ENCODE measurements around the gene PDLIM4. TPM values are rescaled to one million over a fixed set of nuclear protein-coding genes. Genes with fewer than 3 reads are reported as not detected.

The PDLIM4 gene
- total RNA-seq, 1 experiment from 2014 or later, result not detected

DNA sequence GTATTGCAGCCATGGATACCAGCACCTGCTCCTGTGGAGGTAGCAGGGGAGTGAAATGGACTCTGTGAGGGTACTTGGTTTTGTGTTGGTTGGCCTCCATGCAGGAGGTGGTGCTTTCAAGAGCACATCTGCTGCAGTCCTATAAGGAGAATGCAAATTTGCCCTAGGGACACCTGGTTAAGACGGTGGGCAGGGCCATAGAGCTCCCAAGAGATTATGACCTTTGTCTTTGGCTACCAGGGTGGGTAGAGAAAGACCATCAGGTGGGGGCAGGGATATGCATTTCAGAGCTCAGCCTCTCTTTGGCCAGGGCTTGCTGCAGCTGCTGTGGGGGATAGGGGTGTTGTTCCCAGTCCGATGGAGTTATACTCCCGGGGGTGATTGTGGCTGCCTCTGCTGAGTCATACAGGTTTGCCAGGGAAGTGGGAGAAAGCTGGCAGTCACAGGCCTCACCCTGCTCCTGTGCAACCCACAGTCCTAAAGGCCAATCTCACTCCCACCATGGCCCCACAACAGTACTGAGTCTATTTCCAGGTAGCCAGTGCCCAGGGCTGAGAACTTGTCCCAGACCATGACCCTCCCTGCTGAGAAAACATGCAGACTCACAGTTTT, 14.0 kb upstream of the PDLIM4 start:
- no peak for DNase-seq (ENCODE audit: low read depth)
- in situ Hi-C loops (cut with HindIII; ENCODE audit: low pct_unique_long_range_greater_than_20kb, low sequenced_read_pairs), result no loop called here

- no peak for DNase-seq (ENCODE audit: low read depth)
- in situ Hi-C loops (cut with HindIII; ENCODE audit: low pct_unique_long_range_greater_than_20kb, low sequenced_read_pairs), result no loop called here
These were observed 11.9 kb upstream of the PDLIM4 start for GRCh38 chr5:132245593-132245992.

- no peak for DNase-seq (ENCODE audit: low read depth)
- in situ Hi-C loops (cut with HindIII; ENCODE audit: low pct_unique_long_range_greater_than_20kb, low sequenced_read_pairs), result no loop called here
These were observed 10.7 kb upstream of the PDLIM4 start for GRCh38 chr5:132246806-132247205.

- DNase-seq (ENCODE audit: low read depth), result no peak
- in situ Hi-C loops (cut with HindIII; ENCODE audit: low pct_unique_long_range_greater_than_20kb, low sequenced_read_pairs), result no loop called here
These were observed 6.9 kb upstream of the PDLIM4 start for GRCh38 chr5:132250547-132250946.

GRCh38 chr5:132251220-132251725, 6.2 kb upstream of the PDLIM4 start:
- in situ Hi-C loops (cut with HindIII; ENCODE audit: low pct_unique_long_range_greater_than_20kb, low sequenced_read_pairs), result no loop called here

GRCh38 chr5:132253008-132253441, 4.5 kb upstream of the PDLIM4 start:
- no peak for DNase-seq (ENCODE audit: low read depth)
- in situ Hi-C loops (cut with HindIII; ENCODE audit: low pct_unique_long_range_greater_than_20kb, low sequenced_read_pairs), result no loop called here

More at GRCh38 chr5:132251220-132251725, 6.2 kb upstream of the PDLIM4 start:
- peak; percentile 44 for DNase-seq (ENCODE audit: low read depth)

DNA sequence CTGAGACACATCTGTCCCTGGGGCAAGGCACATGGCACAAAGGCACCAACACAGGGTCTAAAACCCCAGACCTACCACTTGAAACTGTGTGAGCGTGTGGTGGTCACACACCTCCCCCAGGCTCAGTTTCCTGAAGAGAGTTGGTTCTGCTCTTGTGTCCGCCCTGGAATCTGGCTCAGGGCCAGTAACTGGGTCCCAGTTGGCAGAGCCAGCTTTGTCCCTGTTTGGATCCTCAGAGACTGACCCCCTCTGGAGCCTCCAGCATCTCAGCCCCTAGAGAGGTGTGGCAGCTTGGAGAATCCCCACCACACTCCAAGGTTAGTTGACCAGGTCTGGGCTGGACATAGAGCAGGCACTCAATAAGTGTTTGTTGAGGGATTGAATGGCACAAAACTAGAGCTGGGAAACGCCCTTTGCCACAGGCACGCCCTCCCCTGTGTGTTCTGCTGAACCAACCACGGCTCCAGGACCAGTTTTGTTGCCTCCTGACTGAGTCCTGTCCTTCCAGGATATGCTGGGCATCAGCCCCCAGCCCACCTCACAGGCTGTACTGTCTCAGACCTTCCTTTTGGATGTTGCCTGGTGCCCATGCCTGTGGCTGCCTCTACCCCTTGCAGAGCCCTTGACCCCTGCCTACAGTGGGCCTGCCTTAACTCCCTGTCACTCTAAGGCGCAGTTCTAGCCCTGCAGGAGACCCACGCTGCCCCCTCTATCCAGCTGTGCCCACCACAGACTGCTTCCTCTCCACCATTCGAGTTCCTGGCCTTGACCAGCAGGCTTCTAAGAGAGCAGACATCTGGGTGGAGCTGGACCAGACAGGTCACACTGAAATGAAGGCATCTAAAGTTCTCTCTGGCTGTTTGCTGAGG, 3.8 kb upstream of the PDLIM4 start:
- in situ Hi-C loops (cut with HindIII; ENCODE audit: low pct_unique_long_range_greater_than_20kb, low sequenced_read_pairs), result no loop called here
- DNase-seq (ENCODE audit: low read depth), result no peak

DNA sequence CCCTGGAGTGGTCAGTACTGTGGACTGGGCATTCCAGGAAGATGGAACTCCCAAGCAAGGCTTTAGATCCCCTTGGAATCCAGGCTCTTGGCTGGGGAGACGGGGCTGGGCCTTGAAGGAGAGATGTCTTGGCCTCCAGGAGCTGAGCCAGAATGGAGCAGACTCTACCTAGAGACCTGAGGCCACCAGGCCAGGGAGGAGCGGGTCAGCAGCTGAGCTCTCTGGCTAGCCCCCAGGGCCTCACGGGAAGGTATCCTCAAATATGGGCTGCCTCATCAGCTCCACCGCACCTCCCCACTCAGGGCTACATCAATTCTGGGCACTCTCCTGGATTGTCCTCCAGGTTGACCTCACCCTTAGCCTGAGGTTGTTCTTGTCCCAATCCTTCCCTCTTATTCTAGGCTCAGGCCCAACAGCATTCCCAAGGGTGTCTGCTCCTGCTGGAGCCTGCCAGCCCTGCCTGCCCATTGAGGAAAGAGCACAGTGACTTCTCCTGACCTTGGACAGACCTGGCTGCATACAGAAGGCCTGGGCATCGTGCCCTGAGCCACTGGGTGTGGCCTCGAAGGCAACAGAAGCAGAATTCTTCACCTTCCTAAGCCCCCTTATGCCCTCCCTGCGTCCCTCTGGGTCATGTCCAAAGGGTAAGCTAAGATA, 3.0 kb upstream of the PDLIM4 start:
- in situ Hi-C loops (cut with HindIII; ENCODE audit: low pct_unique_long_range_greater_than_20kb, low sequenced_read_pairs), result no loop called here
- DNase-seq (ENCODE audit: low read depth), result no peak

DNA sequence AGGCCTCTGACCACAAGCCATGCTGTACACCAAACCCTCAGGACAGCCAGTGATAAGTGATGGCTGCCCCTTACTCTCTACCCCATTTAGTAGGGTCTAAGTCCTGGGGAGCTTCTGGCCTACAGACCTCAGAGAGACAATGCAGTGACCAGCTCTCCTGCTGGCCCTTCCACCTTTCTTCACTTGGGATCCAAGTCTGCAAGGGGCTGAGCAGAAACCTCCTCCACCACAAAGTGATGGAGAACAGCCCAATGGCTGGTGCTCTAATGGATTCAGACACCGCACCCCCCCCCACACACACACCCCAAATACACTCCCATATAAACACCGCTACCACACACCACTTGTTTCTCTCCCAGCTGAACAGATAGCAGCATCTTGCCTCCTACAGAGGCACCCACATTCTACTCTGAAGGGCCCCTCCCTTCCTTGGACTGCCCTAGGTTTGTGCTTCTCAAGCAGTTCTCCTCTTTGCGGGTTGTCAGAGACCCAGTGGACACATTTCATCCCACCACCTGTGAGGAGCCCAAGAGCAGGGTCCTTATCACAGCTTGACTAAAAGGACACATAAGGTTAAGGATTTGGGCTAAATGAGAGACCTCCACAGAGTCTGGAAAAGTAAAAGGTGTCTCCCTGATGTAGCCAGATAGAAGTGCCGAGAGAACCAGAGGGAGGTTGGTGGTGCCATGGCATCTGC, 1.3 kb upstream of the PDLIM4 start:
- in situ Hi-C loops (cut with HindIII; ENCODE audit: low pct_unique_long_range_greater_than_20kb, low sequenced_read_pairs), result no loop called here
- DNase-seq (ENCODE audit: low read depth), result no peak

DNA sequence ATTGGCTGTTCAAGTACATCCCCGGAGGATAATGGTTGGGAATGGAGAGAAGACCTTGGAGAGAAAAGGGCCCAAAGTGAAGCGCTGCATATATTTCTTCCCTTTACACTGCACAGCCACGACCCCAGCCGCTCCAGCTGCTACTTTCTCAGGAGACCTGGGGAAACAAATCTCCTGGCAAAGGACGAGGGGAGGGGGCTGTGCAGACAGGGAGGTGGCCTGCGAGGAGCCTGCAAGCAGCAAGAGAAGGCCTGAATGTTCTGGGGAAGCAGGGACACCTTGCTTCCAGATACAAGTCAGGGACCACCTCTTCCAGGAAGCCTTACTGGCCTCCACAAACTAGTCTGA, 739 bp upstream of the PDLIM4 start:
- in situ Hi-C loops (cut with HindIII; ENCODE audit: low pct_unique_long_range_greater_than_20kb, low sequenced_read_pairs), result no loop called here
- DNase-seq (ENCODE audit: low read depth), result no peak

- in situ Hi-C loops (cut with HindIII; ENCODE audit: low pct_unique_long_range_greater_than_20kb, low sequenced_read_pairs), result no loop called here
- DNase-seq (ENCODE audit: low read depth), result no peak
These were observed 889 bp downstream of the PDLIM4 start for GRCh38 chr5:132258102-132259068.

DNA sequence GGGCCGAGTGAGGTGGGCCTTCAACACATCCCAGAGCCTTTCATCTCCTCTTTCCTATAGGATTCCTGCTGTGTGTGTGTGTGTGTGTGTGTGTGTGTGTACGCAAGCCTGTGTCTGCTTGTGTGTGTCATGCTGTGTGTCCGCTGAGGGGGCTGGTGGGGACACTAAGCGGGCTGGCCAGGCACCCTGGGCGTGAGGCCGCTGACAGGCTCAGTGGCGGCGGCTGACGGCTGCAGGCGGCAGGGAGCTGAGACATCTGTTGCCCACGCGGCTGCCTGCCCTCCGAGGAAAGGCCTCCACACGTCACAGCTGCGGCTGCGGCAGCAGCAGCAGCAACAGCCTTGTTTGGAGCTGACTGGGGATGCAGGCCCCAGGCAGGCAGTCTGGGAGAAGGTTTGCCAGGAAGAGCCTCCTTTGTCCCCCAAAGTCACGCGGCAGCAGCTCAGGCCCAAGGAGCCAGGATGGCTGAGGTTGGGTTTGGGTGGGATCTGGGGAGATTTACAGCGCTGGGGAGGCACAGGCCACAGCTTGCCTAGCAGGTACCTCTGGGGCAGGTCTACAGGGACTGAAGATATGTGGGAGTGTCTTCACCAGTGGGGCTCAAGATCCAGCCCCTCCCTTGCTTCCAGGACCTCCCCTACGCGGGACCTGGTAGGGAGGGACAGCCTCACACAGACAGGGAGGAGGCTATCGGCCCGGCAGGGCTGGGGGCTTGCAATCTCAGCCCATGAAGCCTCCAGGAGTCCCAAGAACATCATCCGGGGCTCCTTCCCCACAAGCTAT, 1.8 kb downstream of the PDLIM4 start:
- in situ Hi-C loops (cut with HindIII; ENCODE audit: low pct_unique_long_range_greater_than_20kb, low sequenced_read_pairs), result no loop called here
- no peak for DNase-seq (ENCODE audit: low read depth)

DNA sequence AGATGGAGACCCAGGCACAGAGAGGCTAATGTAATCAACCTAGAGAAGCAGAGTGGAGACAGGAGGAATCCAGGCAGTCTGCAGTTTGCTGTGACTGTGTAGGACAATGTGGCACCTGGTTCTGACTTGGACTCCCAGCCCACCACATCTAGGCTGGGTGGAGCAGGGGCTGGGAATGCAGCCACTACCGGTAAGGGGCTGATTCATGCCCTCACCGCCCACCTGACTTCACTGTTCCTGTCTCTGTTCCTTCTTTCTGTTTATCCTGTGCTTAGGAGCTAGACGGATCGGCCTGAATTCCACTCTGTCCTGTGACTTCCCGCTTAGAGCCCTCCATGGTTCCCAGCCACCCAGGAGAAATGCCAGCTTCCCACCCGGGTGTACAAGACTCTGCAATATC, 2.6 kb downstream of the PDLIM4 start:
- DNase-seq (ENCODE audit: low read depth), result no peak
- in situ Hi-C loops (cut with HindIII; ENCODE audit: low pct_unique_long_range_greater_than_20kb, low sequenced_read_pairs), result no loop called here

GRCh38 chr5:132260714-132261551, 3.4 kb downstream of the PDLIM4 start:
- in situ Hi-C loops (cut with HindIII; ENCODE audit: low pct_unique_long_range_greater_than_20kb, low sequenced_read_pairs), result no loop called here
- peak; percentile 40 for DNase-seq (ENCODE audit: low read depth)

GRCh38 chr5:132261881-132262845, 4.7 kb downstream of the PDLIM4 start:
- no peak for DNase-seq (ENCODE audit: low read depth)
- in situ Hi-C loops (cut with HindIII; ENCODE audit: low pct_unique_long_range_greater_than_20kb, low sequenced_read_pairs), result no loop called here
